ENCODE measurements around the gene RNASEL. TPM values are rescaled to one million over a fixed set of nuclear protein-coding genes. Genes with fewer than 3 reads are reported as not detected.

The RNASEL gene
- polyA plus RNA-seq, 2 of the 4 experiments (the other 2 are of a cell fraction): 1.9 to 4.1 TPM

DNA sequence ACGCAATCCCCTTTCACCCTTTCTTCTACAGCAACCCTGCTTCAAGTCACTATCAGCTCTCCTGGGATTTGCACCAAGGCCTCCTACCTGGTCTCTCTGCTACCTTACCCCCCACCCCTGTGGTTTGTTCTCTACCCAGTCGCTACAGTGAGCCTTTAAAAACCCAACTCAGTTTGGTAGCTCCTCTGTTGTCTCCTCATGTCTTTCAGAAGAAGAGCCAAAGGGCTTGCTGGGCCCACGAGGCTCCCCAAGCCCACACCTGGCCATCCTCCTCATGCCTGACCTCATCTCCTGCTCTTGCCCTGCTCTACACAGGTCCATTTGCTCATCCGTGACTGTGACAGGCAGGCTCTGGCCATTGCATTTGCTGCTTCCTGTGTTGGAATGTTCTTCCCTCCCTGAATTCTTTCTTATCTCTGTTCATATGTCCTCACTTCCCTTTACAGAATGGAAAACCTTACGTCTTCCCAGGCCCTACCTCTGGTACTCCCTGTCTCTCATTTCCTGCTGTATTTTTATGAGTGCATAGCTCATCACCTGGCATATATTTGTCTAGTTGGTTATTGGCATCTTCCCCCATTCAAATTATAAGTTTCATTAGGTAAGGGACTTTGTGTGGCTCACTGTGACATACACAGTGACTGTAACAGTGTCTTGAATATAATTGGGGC lies 11.8 kb upstream of the RNASEL start:
- Histone ChIP-seq H3K4me2 (no peak overlapping the region), H3K4me1 (peaks cover 8% of the 10 kb centered on the region; the same call in 2 of the 3 replicates), H3K27ac (no peak overlapping the region), H3K9me3 (no peaks in the 10 kb centered on the region), H3K4me3 (no peak overlapping the region)
- ATAC-seq: no peak
- 45% methylated on average over 5 of the region's 5 CpGs for WGBS (ENCODE audit: missing lambda C conversion rate)
- CTCF ChIA-PET: interaction anchor here (0.6 to 14.3 kb wide), 41 partner anchors 8 to 1315 kb away, joined by 3 to 415 read pairs (median 4); partner anchors contain the start of genes NPL and RNASEL
- POLR2A ChIA-PET: no interaction called here
- FAIRE-seq: no peak
- DNase-seq (ENCODE audit: low read depth in 1 of 2, low spot score in 1 of 2): no peak
- no peak for TF ChIP-seq PBX3 (IDR thresholded peaks at IDR 0.05)
- no peak for TF ChIP-seq HOXB13 (CRISPR knock-in tag; IDR thresholded peaks at IDR 0.05; ENCODE audit: low read depth)
- TF ChIP-seq, protein P1, sequence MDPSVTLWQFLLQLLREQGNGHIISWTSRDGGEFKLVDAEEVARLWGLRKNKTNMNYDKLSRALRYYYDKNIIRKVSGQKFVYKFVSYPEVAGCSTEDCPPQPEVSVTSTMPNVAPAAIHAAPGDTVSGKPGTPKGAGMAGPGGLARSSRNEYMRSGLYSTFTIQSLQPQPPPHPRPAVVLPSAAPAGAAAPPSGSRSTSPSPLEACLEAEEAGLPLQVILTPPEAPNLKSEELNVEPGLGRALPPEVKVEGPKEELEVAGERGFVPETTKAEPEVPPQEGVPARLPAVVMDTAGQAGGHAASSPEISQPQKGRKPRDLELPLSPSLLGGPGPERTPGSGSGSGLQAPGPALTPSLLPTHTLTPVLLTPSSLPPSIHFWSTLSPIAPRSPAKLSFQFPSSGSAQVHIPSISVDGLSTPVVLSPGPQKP (IDR thresholded peaks at IDR 0.05; ENCODE audit: low read depth, low read length): no peak
- TF ChIP-seq TP53 (CRISPR knock-in tag; IDR thresholded peaks at IDR 0.05): no peak
- TF ChIP-seq BHLHE40 (IDR thresholded peaks at IDR 0.05; ENCODE audit: low read depth, low read length): no peak
- TF ChIP-seq SMC3 (IDR thresholded peaks at IDR 0.05): no peak
- TF ChIP-seq HES2 (IDR thresholded peaks at IDR 0.05): no peak

- H3K27ac ChIP-seq: no peak overlapping the region
- WGBS (ENCODE audit: missing lambda C conversion rate): 80% methylated on average over 16 of the region's 17 CpGs
- peaks cover 8% of the 10 kb centered on the region; the same call in 2 of the 3 replicates for H3K4me1 ChIP-seq
- no peak for ATAC-seq
- ChIA-PET POLR2A (no interaction called here), CTCF (interaction anchor here (0.6 to 14.3 kb wide), 27 partner anchors 9 to 1316 kb away, joined by 3 to 415 read pairs (median 4); partner anchors contain the start of genes NPL and RNASEL)
- no peak for TF ChIP-seq MYC (IDR thresholded peaks at IDR 0.05; ENCODE audit: borderline replicate concordance, low read length)
- TF ChIP-seq CHD2 (IDR thresholded peaks at IDR 0.05; ENCODE audit: low read length, partially characterized antibody): no peak
- TF ChIP-seq POLR2A (IDR thresholded peaks at IDR 0.05; ENCODE audit: low read length): no peak
- H3K9me3 ChIP-seq: no peaks in the 10 kb centered on the region
- DNase-seq (ENCODE audit: low read depth in 1 of 2, low spot score in 1 of 2): no peak
- FAIRE-seq: no peak
- no peak overlapping the region for H3K4me2 ChIP-seq
- no peak overlapping the region for H3K4me3 ChIP-seq
These were observed 11.1 kb upstream of the RNASEL start for GRCh38 chr1:182600036-182600713.

DNA sequence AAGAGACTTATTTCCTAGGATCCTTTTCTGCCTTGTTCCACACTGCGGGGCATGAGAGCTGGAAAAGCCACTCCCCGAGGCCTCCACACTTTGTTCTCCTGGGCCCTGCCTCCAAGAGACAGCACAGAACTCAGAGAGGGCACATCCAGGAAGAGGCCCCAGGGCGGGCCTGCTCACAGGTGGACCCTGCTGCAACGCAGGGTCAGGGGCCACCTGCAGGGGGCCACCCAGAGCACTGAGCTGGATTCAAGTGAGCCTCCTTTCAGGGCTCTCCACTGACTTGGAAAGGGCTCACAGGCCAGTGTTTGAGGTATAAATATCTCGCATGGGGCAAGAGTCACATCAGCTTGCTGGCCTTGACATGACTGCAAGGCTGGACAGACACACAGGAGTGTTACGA lies 10.3 kb upstream of the RNASEL start:
- peaks cover 5% of the 10 kb centered on the region; the same call in 1 of the 3 replicates for H3K4me1 ChIP-seq
- H3K9me3 ChIP-seq: no peaks in the 10 kb centered on the region
- WGBS (ENCODE audit: missing lambda C conversion rate): 67% methylated on average over 4 of the region's 6 CpGs
- CTCF ChIA-PET: interaction anchor here (1.0 to 14.3 kb wide), 8 partner anchors 10 to 1317 kb away, joined by 3 to 415 read pairs (median 12); partner anchors contain the start of genes NPL and RNASEL
- DNase-seq (ENCODE audit: low read depth in 1 of 2, low spot score in 1 of 2) (no peak), ATAC-seq (peak in 1 of 2 experiments; percentile 39; a peak in 3 of 6 replicates), FAIRE-seq (no peak)
- POLR2A ChIA-PET: interaction anchor here (0.6 kb wide), 1 partner anchor 665 kb away, joined by 9 read pairs; no protein-coding TSS in a partner anchor
- no peak for TF ChIP-seq JUNB (IDR thresholded peaks at IDR 0.05)
- TF ChIP-seq, protein P2, sequence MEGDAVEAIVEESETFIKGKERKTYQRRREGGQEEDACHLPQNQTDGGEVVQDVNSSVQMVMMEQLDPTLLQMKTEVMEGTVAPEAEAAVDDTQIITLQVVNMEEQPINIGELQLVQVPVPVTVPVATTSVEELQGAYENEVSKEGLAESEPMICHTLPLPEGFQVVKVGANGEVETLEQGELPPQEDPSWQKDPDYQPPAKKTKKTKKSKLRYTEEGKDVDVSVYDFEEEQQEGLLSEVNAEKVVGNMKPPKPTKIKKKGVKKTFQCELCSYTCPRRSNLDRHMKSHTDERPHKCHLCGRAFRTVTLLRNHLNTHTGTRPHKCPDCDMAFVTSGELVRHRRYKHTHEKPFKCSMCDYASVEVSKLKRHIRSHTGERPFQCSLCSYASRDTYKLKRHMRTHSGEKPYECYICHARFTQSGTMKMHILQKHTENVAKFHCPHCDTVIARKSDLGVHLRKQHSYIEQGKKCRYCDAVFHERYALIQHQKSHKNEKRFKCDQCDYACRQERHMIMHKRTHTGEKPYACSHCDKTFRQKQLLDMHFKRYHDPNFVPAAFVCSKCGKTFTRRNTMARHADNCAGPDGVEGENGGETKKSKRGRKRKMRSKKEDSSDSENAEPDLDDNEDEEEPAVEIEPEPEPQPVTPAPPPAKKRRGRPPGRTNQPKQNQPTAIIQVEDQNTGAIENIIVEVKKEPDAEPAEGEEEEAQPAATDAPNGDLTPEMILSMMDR (IDR thresholded peaks at IDR 0.05): peak; percentile 15; the same call in 2 of the 3 replicates
- no peak overlapping the region for H3K27ac ChIP-seq
- no peak overlapping the region for H3K4me2 ChIP-seq
- H3K4me3 ChIP-seq: no peak overlapping the region

GRCh38 chr1:182598296-182598695 lies 9.2 kb upstream of the RNASEL start:
- WGBS (ENCODE audit: missing lambda C conversion rate): 45% methylated on average over 5 of the region's 5 CpGs
- FAIRE-seq: no peak
- ChIA-PET POLR2A (no interaction called here), CTCF (interaction anchor here (1.0 to 14.3 kb wide), 5 partner anchors 9 to 514 kb away, joined by 3 to 415 read pairs (median 34); partner anchors contain the start of genes NPL and RNASEL)
- no peak for TF ChIP-seq EHMT2 (IDR thresholded peaks at IDR 0.05; ENCODE audit: low read depth)
- no peak for TF ChIP-seq CHD2 (IDR thresholded peaks at IDR 0.05; ENCODE audit: low read length, partially characterized antibody)
- Histone ChIP-seq H3K4me3 (no peak overlapping the region), H3K9me3 (no peaks in the 10 kb centered on the region), H3K4me1 (no peaks in the 10 kb centered on the region), H3K4me2 (no peak overlapping the region), H3K27ac (no peak overlapping the region)
- DNase-seq (ENCODE audit: low read depth in 1 of 2, low spot score in 1 of 2): no peak
- ATAC-seq: no peak
